OCI-LY7 (cell line): ENCODE measurements around the gene FAM204A.

Source experiments
- EZH2phosphoT487 ChIP-seq: fragments of 200-600 bp; sonication (generic); IDR thresholded peaks from 2 replicates; pipeline ENCODE4 v1.6.1; 2018; ENCODE audit warnings: low read depth, borderline replicate concordance, mild to moderate bottlenecking, mixed run types, antibody characterized with exemption, low read length, moderate library complexity, mixed read lengths
- TF ChIP-seq, protein P1 (sequence below): fragments of 200-600 bp; sonication (generic); conservative IDR thresholded peaks from 2 replicates; pipeline ENCODE4 v1.5.1; 2014; ENCODE audit warnings: mild to moderate bottlenecking, antibody characterized with exemption, low read length, moderate library complexity, mixed read lengths

DNA sequence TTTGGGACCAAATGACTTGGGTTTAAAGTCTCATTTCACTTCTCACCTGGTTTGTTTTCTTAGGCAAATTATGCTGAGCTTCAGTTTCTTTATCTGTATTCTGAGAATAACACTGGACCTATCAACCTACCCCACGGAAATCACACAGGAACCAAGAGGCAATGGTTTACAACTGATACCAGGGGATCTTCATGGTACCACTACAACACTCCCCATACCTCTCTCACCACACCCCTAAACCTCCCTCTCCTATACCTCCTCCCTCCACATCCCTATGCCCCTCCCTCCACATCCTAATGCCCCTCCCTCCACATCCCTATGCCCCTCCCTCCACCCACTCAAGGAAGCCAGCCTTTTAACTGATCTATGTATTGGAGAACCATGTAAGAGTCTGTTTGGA, 9.9 kb downstream of the FAM204A start:
- TF ChIP-seq, protein P1, sequence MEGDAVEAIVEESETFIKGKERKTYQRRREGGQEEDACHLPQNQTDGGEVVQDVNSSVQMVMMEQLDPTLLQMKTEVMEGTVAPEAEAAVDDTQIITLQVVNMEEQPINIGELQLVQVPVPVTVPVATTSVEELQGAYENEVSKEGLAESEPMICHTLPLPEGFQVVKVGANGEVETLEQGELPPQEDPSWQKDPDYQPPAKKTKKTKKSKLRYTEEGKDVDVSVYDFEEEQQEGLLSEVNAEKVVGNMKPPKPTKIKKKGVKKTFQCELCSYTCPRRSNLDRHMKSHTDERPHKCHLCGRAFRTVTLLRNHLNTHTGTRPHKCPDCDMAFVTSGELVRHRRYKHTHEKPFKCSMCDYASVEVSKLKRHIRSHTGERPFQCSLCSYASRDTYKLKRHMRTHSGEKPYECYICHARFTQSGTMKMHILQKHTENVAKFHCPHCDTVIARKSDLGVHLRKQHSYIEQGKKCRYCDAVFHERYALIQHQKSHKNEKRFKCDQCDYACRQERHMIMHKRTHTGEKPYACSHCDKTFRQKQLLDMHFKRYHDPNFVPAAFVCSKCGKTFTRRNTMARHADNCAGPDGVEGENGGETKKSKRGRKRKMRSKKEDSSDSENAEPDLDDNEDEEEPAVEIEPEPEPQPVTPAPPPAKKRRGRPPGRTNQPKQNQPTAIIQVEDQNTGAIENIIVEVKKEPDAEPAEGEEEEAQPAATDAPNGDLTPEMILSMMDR = no peak
- no peak for TF ChIP-seq EZH2phosphoT487
